ENCODE measurements around the gene FSTL4. TPM values are rescaled to one million over a fixed set of nuclear protein-coding genes. Genes with fewer than 3 reads are reported as not detected.

FSTL4 gene
- total RNA-seq, 1 donor from 2014 or later: not detected

DNA sequence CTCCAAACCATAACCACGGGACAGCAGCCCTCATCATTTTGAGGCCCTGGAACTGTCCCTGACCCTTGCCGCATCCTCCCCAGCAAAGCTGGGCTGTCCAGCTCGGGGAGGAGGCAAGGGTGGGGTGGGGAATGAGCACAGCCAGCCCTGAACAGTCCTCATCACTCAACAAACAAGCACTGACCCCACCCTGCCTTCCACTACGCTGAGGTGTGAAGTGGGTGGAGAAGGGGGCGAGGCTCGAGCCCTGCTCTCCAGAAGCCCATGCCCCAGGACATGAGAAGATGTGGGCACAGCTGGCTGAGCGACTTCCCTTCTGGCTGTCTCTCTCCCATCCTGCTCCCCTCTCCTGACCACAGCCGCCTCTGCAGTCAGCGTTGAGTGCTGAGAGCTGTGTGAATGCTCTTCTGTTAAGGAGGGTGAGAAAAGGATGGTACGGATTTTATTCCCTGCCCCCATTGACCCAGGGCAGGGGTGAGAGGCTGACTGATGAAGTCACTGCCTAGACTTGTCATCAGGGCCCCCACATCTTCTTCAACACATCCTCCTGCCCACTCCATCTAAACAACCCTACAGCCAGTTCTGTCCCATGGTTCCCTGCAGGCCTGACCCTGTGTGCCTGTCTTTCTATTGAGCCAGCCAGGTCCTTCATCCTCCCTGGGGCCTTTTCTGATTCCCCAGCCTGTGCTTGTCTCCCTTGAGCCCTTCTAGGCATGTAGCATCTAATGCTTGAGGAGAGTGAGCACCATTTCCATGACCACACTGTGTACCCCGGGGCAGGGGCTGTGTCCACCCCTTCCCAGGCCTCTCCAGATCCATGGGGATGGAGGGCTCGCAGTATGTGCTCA lies 276.0 kb downstream of the FSTL4 start:
- Histone ChIP-seq H3K36me3 (no peaks in the 10 kb centered on the region), H3K4me1 (no peaks in the 10 kb centered on the region), H3K27me3 (ENCODE audit: low read depth) (peaks cover 42% of the 10 kb centered on the region), H3K4me3 (no peak overlapping the region), H3K9me3 (replicated peaks) (no peaks in the 10 kb centered on the region), H3K27ac (replicated peaks) (no peak overlapping the region)
- TF ChIP-seq, protein P1, sequence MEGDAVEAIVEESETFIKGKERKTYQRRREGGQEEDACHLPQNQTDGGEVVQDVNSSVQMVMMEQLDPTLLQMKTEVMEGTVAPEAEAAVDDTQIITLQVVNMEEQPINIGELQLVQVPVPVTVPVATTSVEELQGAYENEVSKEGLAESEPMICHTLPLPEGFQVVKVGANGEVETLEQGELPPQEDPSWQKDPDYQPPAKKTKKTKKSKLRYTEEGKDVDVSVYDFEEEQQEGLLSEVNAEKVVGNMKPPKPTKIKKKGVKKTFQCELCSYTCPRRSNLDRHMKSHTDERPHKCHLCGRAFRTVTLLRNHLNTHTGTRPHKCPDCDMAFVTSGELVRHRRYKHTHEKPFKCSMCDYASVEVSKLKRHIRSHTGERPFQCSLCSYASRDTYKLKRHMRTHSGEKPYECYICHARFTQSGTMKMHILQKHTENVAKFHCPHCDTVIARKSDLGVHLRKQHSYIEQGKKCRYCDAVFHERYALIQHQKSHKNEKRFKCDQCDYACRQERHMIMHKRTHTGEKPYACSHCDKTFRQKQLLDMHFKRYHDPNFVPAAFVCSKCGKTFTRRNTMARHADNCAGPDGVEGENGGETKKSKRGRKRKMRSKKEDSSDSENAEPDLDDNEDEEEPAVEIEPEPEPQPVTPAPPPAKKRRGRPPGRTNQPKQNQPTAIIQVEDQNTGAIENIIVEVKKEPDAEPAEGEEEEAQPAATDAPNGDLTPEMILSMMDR (IDR thresholded peaks at IDR 0.05; ENCODE audit: borderline replicate concordance): no peak
- intact Hi-C loops (cut with micrococcal nuclease): no loop called here
- DNase-seq: no peak

DNA sequence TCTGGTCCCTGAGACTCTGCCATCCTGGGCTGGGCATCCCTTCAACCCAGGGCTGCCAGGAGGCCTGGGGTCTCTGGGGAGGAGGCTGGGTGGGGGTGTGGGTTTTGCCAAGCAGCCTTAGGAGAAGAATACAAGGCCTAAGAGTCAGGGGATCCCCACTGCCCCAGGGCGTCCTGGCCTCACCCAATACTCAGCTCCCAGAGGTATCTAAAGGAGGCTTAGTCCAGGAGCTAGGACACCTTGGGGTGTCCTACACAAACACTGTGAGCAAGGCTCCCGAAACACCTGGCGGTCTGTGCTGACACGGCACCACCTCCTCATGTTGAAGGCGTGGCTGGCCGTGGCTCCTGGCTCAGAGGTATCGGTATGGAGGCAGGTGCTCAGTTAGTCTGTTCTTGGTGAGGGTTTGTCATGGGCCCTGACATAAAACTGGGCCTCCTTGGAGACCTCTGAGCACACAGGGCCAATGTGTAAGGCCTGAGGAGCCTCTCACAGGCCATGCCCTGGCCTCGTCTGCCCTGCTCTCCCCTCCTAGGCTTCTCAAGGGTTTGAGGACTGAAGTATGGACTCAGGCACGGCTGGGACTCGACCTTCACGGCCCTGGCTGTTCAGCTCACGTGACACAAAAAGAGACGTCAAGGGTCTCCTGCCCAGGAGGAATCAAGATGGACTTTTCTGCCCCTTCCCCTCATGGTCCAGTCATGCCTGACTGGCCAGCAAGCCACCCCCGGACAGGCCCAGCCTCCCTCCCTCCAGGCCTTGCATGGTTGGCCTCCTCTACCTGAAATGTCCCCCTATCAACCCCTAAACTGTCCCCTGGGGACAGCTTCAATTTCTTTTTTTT lies 277.3 kb downstream of the FSTL4 start:
- DNase-seq: no peak
- no peak overlapping the region for H3K4me3 ChIP-seq
- H3K36me3 ChIP-seq: no peaks in the 10 kb centered on the region
- H3K27ac ChIP-seq (replicated peaks): no peak overlapping the region
- H3K9me3 ChIP-seq (replicated peaks): no peaks in the 10 kb centered on the region
- intact Hi-C loops (cut with micrococcal nuclease): no loop called here
- peaks cover 50% of the 10 kb centered on the region for H3K27me3 ChIP-seq (ENCODE audit: low read depth)
- no peaks in the 10 kb centered on the region for H3K4me1 ChIP-seq
- TF ChIP-seq, protein P1 (IDR thresholded peaks at IDR 0.05; ENCODE audit: borderline replicate concordance): no peak

DNA sequence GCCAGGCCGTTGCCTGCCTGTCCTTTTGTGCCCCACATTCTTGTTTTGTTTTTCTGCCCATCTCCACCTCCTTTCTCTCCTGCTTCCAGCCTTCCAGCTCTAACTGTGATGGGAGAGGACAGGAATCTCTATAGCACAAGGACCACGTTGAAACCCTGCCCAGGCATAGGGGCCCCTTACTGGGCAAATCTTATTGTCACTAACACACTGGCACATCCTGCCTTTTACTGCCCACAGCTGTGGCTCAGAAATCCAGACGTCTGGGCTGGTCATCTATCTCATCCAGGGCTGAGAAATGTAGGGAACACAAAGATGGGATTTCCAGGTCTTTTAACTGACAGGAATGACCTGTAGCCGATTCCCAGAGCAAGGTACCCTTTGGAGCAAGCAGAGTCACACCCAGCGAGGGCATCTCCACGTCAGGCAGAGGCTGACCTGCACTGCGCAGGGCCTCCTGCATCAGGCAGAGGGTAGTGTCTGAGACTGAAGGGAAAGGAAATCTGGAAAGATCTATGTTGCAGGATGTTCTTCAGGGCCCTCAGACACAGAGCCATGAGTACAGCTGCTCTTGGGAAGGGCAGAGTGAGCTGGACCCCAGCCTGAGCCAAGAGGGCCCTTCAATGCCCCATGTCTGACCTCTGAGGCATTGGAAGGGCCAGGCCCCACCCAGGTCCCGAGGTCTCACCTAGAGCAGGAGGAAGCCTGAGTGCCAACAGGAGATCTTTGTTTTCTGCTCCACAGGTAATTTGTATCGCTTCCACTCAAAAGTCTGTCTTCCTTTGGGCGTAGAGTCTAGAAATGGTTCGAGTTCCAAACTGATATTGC lies 278.8 kb downstream of the FSTL4 start:
- no peaks in the 10 kb centered on the region for H3K36me3 ChIP-seq
- H3K9me3 ChIP-seq (replicated peaks): no peaks in the 10 kb centered on the region
- peaks cover 50% of the 10 kb centered on the region for H3K27me3 ChIP-seq (ENCODE audit: low read depth)
- no peak overlapping the region for H3K27ac ChIP-seq (replicated peaks)
- H3K4me3 ChIP-seq: no peak overlapping the region
- TF ChIP-seq, protein P1 (IDR thresholded peaks at IDR 0.05; ENCODE audit: borderline replicate concordance): no peak
- intact Hi-C loops (cut with micrococcal nuclease): no loop called here
- H3K4me1 ChIP-seq: no peaks in the 10 kb centered on the region
- DNase-seq: no peak

DNA sequence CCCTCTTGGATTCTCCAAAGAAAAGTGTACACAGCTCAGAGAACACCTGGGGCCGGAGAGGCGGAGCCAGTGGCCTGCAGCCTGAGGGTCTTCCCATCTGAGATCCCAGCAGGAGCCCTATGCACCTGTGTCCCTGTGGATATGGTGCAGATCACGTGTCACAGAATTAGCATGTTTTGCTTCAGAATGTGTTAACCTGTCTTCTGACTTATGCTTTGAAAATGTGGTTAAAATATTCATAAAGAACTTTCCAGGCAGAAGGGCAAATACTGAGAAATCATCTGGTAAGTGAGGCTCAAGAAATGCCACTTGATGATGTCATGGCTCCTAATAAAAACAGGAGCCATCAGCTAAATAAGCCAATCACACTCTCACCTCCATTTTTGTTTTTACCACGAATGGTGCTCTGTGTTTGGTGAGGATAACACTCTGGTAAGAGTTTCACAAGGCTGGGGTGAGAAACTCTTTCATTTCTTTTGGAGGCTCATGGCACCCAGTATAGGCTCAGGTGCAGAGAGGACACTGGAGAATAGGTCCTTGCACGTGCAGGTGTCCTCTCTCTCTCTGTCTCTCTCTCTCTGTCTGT lies 279.8 kb downstream of the FSTL4 start:
- H3K36me3 ChIP-seq: no peaks in the 10 kb centered on the region
- H3K4me3 ChIP-seq: no peak overlapping the region
- no peak overlapping the region for H3K27ac ChIP-seq (replicated peaks)
- peaks cover 45% of the 10 kb centered on the region for H3K27me3 ChIP-seq (ENCODE audit: low read depth)
- TF ChIP-seq, protein P1 (IDR thresholded peaks at IDR 0.05; ENCODE audit: borderline replicate concordance): no peak
- DNase-seq: no peak
- H3K4me1 ChIP-seq: no peaks in the 10 kb centered on the region
- no peaks in the 10 kb centered on the region for H3K9me3 ChIP-seq (replicated peaks)
- intact Hi-C loops (cut with micrococcal nuclease): no loop called here

DNA sequence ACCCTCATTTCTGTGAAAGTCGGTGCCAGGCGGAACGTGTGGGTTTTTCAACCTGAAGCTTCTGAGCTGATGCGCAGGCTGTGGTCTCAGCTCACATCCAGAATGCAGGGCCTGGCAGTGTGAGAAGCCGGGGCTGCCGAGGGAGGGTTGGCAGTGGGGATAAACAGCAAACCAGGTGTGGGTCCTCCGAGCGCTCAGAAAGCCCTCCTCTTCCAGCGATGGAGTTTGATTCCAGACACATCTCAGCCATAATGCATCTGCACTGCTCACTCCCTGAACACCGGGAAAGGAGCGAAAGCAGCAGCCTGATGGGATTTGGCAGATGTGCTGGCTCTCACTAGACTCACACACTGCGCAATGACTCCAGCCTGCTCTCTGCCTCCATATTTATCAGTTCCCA lies 280.4 kb downstream of the FSTL4 start:
- DNase-seq: no peak
- TF ChIP-seq, protein P1 (IDR thresholded peaks at IDR 0.05; ENCODE audit: borderline replicate concordance): no peak
- intact Hi-C loops (cut with micrococcal nuclease): no loop called here
- no peaks in the 10 kb centered on the region for H3K4me1 ChIP-seq
- peaks cover 45% of the 10 kb centered on the region for H3K27me3 ChIP-seq (ENCODE audit: low read depth)
- H3K27ac ChIP-seq (replicated peaks): no peak overlapping the region
- H3K4me3 ChIP-seq: no peak overlapping the region
- H3K9me3 ChIP-seq (replicated peaks): no peaks in the 10 kb centered on the region
- no peaks in the 10 kb centered on the region for H3K36me3 ChIP-seq
